ENCODE measurements around the gene ZFHX2. TPM values are rescaled to one million over a fixed set of nuclear protein-coding genes. Genes with fewer than 3 reads are reported as not detected.

ZFHX2 gene
- total and polyA plus RNA-seq, 2 of the 13 experiments (the other 11 are each of a cell fraction or from before 2014, with no cell fraction given) = 0.17 to 0.44 TPM

- no peak for TF ChIP-seq ZNF24 (IDR thresholded peaks at IDR 0.05)
- TF ChIP-seq TCF7L2 (IDR thresholded peaks at IDR 0.05; ENCODE audit: low read depth, low read length) = no peak
Observed at GRCh38 chr14:23470947-23471346, 80.6 kb downstream of the ZFHX2 start (continued).

Other genes starting within 250 kb of the ZFHX2 start
- gene PPP1R3E, start 248.9 kb downstream of the ZFHX2 start, total RNA-seq (2016; rRNA removed; fragmentation: Illumina TruSeq; extraction: Trizol) = 8.3 and 16.5 TPM in 2 replicates
- 22.5 and 26.5 TPM in 2 replicates for gene PPP1R3E, start 248.9 kb downstream of the ZFHX2 start, polyA plus RNA-seq (2011; rRNA removed)
- 26.6 and 28.1 TPM in 2 replicates for gene BCL2L2, start 244.9 kb downstream of the ZFHX2 start, total RNA-seq (2016; rRNA removed; fragmentation: Illumina TruSeq; extraction: Trizol)
- gene BCL2L2, start 244.9 kb downstream of the ZFHX2 start, polyA plus RNA-seq (2011; rRNA removed) = 49.8 and 58.5 TPM in 2 replicates
- 173 and 233 TPM in 2 replicates for gene PABPN1, start 230.3 kb downstream of the ZFHX2 start, total RNA-seq (2016; rRNA removed; fragmentation: Illumina TruSeq; extraction: Trizol)
- 524 and 560 TPM in 2 replicates for gene PABPN1, start 230.3 kb downstream of the ZFHX2 start, polyA plus RNA-seq (2011; rRNA removed)
- 0.48 and 0.95 TPM in 2 replicates for gene SLC22A17, start 198.9 kb downstream of the ZFHX2 start, total RNA-seq (2016; rRNA removed; fragmentation: Illumina TruSeq; extraction: Trizol)
- 1.1 and 1.8 TPM in 2 replicates for gene SLC22A17, start 198.9 kb downstream of the ZFHX2 start, polyA plus RNA-seq (2011; rRNA removed)
- gene EFS, start 186.6 kb downstream of the ZFHX2 start, total RNA-seq (2016; rRNA removed; fragmentation: Illumina TruSeq; extraction: Trizol) = not detected in 2 replicates
- not detected in 2 replicates for gene EFS, start 186.6 kb downstream of the ZFHX2 start, polyA plus RNA-seq (2011; rRNA removed)
- not detected in 2 replicates for gene IL25, start 179.0 kb downstream of the ZFHX2 start, total RNA-seq (2016; rRNA removed; fragmentation: Illumina TruSeq; extraction: Trizol)
- not detected in 2 replicates for gene IL25, start 179.0 kb downstream of the ZFHX2 start, polyA plus RNA-seq (2011; rRNA removed)
- gene CMTM5, start 174.7 kb downstream of the ZFHX2 start, total RNA-seq (2016; rRNA removed; fragmentation: Illumina TruSeq; extraction: Trizol) = not detected in 2 replicates
- gene CMTM5, start 174.7 kb downstream of the ZFHX2 start, polyA plus RNA-seq (2011; rRNA removed) = not detected in 2 replicates
- gene MYH6, start 143.5 kb downstream of the ZFHX2 start, total RNA-seq (2016; rRNA removed; fragmentation: Illumina TruSeq; extraction: Trizol) = not detected in 2 replicates
- 0.01 TPM in 1 of 2 replicates, not detected in the other for gene MYH6, start 143.5 kb downstream of the ZFHX2 start, polyA plus RNA-seq (2011; rRNA removed)
- gene MYH7, start 116.1 kb downstream of the ZFHX2 start, total RNA-seq (2016; rRNA removed; fragmentation: Illumina TruSeq; extraction: Trizol) = 0.04 TPM in 1 of 2 replicates, not detected in the other
- gene MYH7, start 116.1 kb downstream of the ZFHX2 start, polyA plus RNA-seq (2011; rRNA removed) = 0.01 and 0.04 TPM in 2 replicates
- 216 and 241 TPM in 2 replicates for gene NGDN, start 82.1 kb downstream of the ZFHX2 start, total RNA-seq (2016; rRNA removed; fragmentation: Illumina TruSeq; extraction: Trizol)
- gene NGDN, start 82.1 kb downstream of the ZFHX2 start, polyA plus RNA-seq (2011; rRNA removed) = 131 and 154 TPM in 2 replicates
- 7.1 and 7.4 TPM in 2 replicates for gene THTPA, start 4.5 kb upstream of the ZFHX2 start, total RNA-seq (2016; rRNA removed; fragmentation: Illumina TruSeq; extraction: Trizol)
- 8.2 and 8.7 TPM in 2 replicates for gene THTPA, start 4.5 kb upstream of the ZFHX2 start, polyA plus RNA-seq (2011; rRNA removed)
- 39.4 and 96.9 TPM in 2 replicates for gene AP1G2, start 16.0 kb upstream of the ZFHX2 start, total RNA-seq (2016; rRNA removed; fragmentation: Illumina TruSeq; extraction: Trizol)
- 611 and 685 TPM in 2 replicates for gene AP1G2, start 16.0 kb upstream of the ZFHX2 start, polyA plus RNA-seq (2011; rRNA removed)
- gene JPH4, start 27.0 kb upstream of the ZFHX2 start, total RNA-seq (2016; rRNA removed; fragmentation: Illumina TruSeq; extraction: Trizol) = 0.14 and 0.22 TPM in 2 replicates
- 0.08 and 0.16 TPM in 2 replicates for gene JPH4, start 27.0 kb upstream of the ZFHX2 start, polyA plus RNA-seq (2011; rRNA removed)
- gene DHRS2, start 84.6 kb upstream of the ZFHX2 start, total RNA-seq (2016; rRNA removed; fragmentation: Illumina TruSeq; extraction: Trizol) = 2,867 and 3,021 TPM in 2 replicates
- 1,596 and 1,621 TPM in 2 replicates for gene DHRS2, start 84.6 kb upstream of the ZFHX2 start, polyA plus RNA-seq (2011; rRNA removed)

All from HepG2 (cell line).